GM18873 (cell line): ENCODE data around the gene SECISBP2.

ENCODE experiments used
- ATAC-seq: cut with Tn5 transposase; IDR thresholded peaks from one replicate; pipeline ENCODE4 v1.9.1; 2021; ENCODE audit warnings: mild to moderate bottlenecking, moderate library complexity, moderate number of reproducible peaks; ENCODE audit not compliant: unreplicated experiment, low FRiP score

Gene SECISBP2

DNA sequence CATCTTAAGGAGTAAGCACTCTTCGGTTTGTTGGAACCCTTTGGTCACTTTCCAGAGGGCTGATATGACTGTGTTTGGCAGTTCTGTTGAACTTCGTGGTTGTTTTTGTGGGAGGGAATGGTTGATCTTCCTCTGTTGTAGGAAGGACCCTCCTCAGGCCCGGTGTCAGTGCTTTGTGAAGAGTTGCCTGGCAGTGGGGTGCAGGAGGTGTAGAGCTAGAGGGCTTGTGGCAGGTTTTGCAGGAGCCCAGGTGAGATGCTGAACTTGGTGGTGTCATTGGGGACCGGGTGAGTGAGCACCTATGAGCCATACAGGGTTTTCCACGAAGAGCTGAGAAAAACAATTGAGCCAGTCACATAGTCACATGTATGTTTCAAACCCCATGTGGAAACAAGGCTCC is 27.2 kb downstream of the SECISBP2 start:
- no peak for ATAC-seq

DNA sequence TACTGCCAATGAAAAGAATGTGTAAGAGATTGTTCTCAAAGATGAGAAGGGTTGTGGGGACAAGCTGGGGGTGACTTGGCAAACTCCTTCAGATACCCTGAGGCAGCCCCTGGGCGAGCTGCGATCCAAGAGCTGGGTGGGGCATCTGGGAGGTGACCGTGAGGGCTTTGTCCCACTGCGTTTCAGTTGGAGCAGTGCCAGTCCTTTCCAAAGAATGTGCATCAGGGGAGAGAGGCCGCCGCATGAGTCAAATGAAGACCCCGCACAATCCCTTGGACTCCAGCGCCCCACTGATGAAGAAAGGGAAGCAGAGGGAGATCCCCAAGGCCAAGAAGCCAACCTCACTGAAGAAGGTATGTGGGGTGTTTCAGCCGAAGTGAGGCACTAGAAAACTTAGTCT is 28.4 kb downstream of the SECISBP2 start:
- no peak for ATAC-seq

- ATAC-seq, result no peak
Measured at GRCh38 chr9:89347651-89348050, 29.4 kb downstream of the SECISBP2 start.

DNA sequence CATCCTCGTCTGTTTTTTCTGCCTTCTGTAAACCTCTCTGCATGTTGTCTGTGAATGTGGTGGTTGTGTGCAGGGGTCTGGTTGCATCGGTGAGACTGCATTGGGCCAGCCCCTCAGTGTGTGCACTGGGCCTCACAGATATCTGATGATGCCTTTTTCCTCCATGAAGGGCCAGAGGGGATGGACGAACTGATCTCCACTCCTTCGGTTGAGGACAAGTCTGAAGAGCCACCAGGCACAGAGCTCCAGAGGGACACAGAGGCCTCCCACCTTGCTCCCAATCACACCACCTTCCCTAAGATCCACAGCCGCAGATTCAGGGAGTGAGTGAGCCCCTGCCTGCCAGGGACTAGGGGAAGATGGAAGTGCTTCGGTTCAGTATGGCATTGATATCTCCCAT is 31.3 kb downstream of the SECISBP2 start:
- no peak for ATAC-seq

DNA sequence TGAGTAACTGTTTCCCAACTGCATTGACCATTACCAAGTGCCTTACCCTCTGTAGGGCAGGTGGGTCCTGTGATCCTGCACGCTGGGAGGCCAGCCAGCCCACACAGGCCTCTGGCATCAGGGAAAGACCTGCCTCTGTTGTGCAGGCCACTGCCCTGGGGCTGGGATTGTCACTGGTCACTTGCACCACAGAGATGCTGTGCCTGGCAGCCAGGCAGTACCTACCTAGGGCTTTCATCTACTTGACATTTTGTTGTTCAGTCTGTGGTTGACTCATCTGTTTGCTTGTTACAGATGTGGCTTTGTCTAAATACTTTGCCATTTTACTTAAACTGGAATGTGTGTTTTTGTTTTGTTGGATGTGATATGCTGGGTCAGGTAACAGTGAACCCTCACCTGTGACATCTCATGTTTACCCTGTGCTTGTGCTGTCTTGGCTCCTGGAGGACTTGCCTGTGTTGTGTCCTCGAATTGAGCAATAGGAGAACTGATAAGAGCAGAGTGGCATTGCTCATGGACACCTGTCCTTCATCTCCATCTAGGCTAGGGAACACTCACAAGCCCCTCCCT is 32.8 kb downstream of the SECISBP2 start:
- ATAC-seq, result no peak

- no peak for ATAC-seq
Measured at GRCh38 chr9:89351584-89352300, 33.4 kb downstream of the SECISBP2 start.

GRCh38 chr9:89352451-89352850 is 34.2 kb downstream of the SECISBP2 start:
- ATAC-seq, result no peak

DNA sequence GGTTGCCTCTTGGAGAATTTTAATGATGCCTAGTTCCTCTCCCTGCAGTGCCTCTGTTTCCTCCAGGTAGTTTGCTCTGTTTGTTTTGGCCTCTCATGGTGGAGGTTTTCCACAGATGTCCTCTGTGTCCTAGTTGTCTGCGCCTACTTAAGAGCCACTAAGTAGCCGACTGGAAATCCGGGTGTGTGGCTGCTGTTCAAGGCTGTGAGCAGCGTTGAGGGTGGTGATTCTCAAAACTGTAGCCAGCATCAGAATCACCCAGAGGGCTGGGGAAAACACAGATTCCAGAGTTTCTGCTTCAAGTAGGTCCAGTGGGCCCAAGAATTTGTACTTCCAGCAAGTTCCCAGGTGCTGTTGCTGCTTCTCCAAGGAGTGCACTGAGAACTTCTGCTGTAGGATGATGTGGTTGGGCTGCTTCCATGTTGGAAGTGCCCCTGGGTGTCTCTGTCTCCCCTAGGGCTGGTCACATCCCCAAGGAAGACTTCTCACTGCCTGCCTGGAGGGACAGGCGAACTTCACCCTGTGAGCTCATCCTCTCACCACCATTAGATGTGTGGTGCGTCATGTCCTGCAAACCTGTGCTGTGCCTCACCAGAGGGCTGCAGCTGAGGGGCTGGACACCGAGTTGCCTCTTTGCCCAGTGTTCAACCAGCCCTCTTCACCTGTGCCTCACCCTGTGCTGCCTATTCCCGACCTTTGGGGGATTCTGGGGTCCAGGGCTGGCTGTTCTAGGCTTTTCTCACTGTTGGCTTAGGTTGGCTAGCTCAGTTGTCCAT is 34.8 kb downstream of the SECISBP2 start:
- ATAC-seq, result no peak

GRCh38 chr9:89353989-89354388 is 35.7 kb downstream of the SECISBP2 start:
- no peak for ATAC-seq

- no peak for ATAC-seq
Measured at GRCh38 chr9:89354471-89354870, 36.2 kb downstream of the SECISBP2 start.

GRCh38 chr9:89356782-89357181 is 38.5 kb downstream of the SECISBP2 start:
- no peak for ATAC-seq

GRCh38 chr9:89357331-89358197 is 39.3 kb downstream of the SECISBP2 start:
- ATAC-seq, result no peak

- ATAC-seq, result no peak
Measured at GRCh38 chr9:89358376-89358916, 40.1 kb downstream of the SECISBP2 start.

DNA sequence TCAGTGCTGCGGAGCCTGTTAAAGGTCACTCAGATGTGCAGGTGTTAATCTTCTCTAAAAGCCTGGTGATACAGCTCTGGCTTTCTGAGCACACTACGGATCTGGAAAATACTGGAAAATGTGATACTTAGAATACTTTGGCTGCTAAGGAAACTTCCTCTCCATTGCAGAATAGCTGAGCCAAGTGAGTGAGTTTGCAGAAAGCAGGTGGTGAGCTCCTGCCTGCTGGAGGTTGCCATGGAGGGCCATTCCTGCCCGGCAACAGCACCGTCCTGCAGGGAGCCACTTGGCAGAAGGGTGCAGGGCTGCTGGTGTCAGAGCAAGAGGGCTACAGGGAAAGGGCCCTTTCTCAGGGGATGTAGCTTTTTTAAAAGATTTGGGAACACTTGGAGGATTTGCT is 40.7 kb downstream of the SECISBP2 start:
- ATAC-seq, result no peak

DNA sequence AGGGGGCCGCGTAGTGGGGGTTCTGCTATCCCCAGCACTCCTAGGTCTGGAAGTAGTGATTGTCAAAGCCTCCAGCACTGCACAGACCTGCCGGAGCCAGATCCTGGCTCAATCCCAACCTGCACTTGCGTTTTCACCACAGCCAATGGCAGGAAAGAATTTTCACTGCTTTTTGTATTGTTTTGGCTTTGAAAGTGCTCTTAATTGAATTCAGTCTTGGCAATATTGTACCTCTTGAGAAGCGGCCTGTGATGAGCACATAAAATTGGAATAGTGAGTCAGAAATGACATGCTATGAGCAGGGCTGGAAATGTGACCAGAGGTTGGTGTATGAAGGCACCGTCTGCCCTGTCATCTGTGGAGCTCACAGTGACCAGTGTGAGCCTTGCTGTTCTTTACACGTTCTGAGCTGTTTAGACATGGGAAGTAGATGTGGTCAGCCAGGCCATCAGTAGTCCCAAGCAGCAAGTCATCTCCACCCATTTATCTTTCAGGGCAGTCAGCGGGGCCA is 41.5 kb downstream of the SECISBP2 start:
- no peak for ATAC-seq

- no peak for ATAC-seq
Measured at GRCh38 chr9:89360465-89360864, 42.2 kb downstream of the SECISBP2 start.

DNA sequence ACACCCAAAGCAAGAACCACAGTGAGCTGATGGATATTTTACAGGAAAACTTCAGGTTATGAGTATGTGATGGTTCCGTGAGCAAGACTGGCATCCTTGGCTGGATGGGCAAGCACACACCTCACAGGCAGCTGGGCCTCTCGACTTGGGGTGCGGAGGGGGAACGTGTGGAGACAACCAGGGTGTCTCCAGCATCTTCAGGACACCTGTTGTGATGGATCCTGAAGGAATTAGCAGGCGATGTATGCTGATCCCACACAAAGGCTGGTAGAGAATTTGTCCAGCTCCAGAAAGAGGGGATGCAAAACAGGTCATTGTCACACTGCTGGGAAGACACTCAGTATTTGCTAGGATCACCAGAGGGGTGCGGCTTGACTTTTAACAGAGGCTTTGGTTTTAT is 42.7 kb downstream of the SECISBP2 start:
- ATAC-seq, result no peak

GRCh38 chr9:89361816-89362646 is 43.7 kb downstream of the SECISBP2 start:
- ATAC-seq, result no peak

GRCh38 chr9:89362647-89363310 is 44.5 kb downstream of the SECISBP2 start:
- no peak for ATAC-seq
